ENCODE data around the gene CDK4. TPM values are rescaled to one million over a fixed set of nuclear protein-coding genes. Genes with fewer than 3 reads are reported as not detected.

The CDK4 gene
- total and polyA plus RNA-seq, 2 of the 13 experiments (the other 11 are each of a cell fraction or from before 2014, with no cell fraction given) = 191 to 209 TPM

GRCh38 chr12:57765003-57765697 lies 13.0 kb upstream of the CDK4 start (continued):
- 0 out of 2 replicates have a peak, but pooled peaks have one; percentile 24 for TF ChIP-seq AHDC1 (CRISPR knock-in tag; IDR thresholded peaks at IDR 0.05; ENCODE audit: borderline replicate concordance)
- TF ChIP-seq HOXA9 (CRISPR knock-in tag; IDR thresholded peaks at IDR 0.05; ENCODE audit: borderline replicate concordance) = peak; percentile 67; the same call in 1 of the 2 replicates
- TF ChIP-seq TARDBP (CRISPR knock-in tag; IDR thresholded peaks at IDR 0.05) = peak; percentile 34; the same call in 1 of the 2 replicates
- TF ChIP-seq ZNF780A (CRISPR knock-in tag; IDR thresholded peaks at IDR 0.05) = peak; percentile 86; the same call in 1 of the 2 replicates
- TF ChIP-seq SAP130 (CRISPR knock-in tag; IDR thresholded peaks at IDR 0.05; ENCODE audit: low read depth) = peak; percentile 52
- no peak for TF ChIP-seq GPN1 (CRISPR knock-in tag; IDR thresholded peaks at IDR 0.05; ENCODE audit: borderline replicate concordance)
- no peak for TF ChIP-seq ZNF782 (CRISPR knock-in tag; IDR thresholded peaks at IDR 0.05; ENCODE audit: borderline replicate concordance)
- peak; percentile 38 for TF ChIP-seq STAG1 (CRISPR knock-in tag; IDR thresholded peaks at IDR 0.05)
- TF ChIP-seq LCORL (IDR thresholded peaks at IDR 0.05) = no peak
- peak; percentile 71 for TF ChIP-seq LCORL (CRISPR knock-in tag; IDR thresholded peaks at IDR 0.05)
- 0 out of 2 replicates have a peak, but pooled peaks have one; percentile 78 for TF ChIP-seq ZNF589 (CRISPR knock-in tag; conservative IDR thresholded peaks at IDR 0.05)
- no peak for TF ChIP-seq HMGXB3 (CRISPR knock-in tag; IDR thresholded peaks at IDR 0.05; ENCODE audit: borderline replicate concordance)
- TF ChIP-seq DPF2 (CRISPR knock-in tag; IDR thresholded peaks at IDR 0.05; ENCODE audit: borderline replicate concordance, low read depth) = no peak
- TF ChIP-seq ZKSCAN5 (CRISPR knock-in tag; IDR thresholded peaks at IDR 0.05) = no peak
- no peak for TF ChIP-seq ZNF775 (CRISPR knock-in tag; IDR thresholded peaks at IDR 0.05; ENCODE audit: borderline replicate concordance)
- no peak for TF ChIP-seq ZBTB43 (CRISPR knock-in tag; conservative IDR thresholded peaks at IDR 0.05)
- no peak for TF ChIP-seq RARG (CRISPR knock-in tag; IDR thresholded peaks at IDR 0.05; ENCODE audit: low read depth)
- peak; percentile 48 for TF ChIP-seq CBX1 (IDR thresholded peaks at IDR 0.05; ENCODE audit: low read depth)
